ENCODE results near the gene ZNF687.

- peak; percentile 91 to 97 for TF ChIP-seq CEBPB (IDR thresholded peaks at IDR 0.05)
- TF ChIP-seq EP300 (IDR thresholded peaks at IDR 0.05): no peak; a peak in 1 of 5 replicates
- no peak for TF ChIP-seq POLR2A (IDR thresholded peaks at IDR 0.05; ENCODE audit: low read length)
- no peak for TF ChIP-seq RCOR1 (IDR thresholded peaks at IDR 0.05; ENCODE audit: low read depth, low read length)
- no peak for TF ChIP-seq CTCF (IDR thresholded peaks at IDR 0.05)
Measured at GRCh38 chr1:151311589-151312331, 29.7 kb downstream of the ZNF687 start.
